A549 (cell line): Measurements from ENCODE around the gene VSIR.

Source experiments
- CHD4 ChIP-seq: fragments of 200-600 bp; sonication (generic); IDR thresholded peaks from 2 replicates; pipeline ENCODE4 v1.6.1; 2016; ENCODE audit warnings: antibody characterized with exemption, mild to moderate bottlenecking, borderline replicate concordance
- GATA3 ChIP-seq: IDR thresholded peaks from 2 replicates; pipeline ENCODE4 v1.6.1; 2012; ENCODE audit warnings: borderline replicate concordance
- MAZ ChIP-seq: fragments of 150-350 bp; IDR thresholded peaks from 2 replicates; pipeline ENCODE4 v1.6.1; 2014; ENCODE audit warnings: antibody characterized with exemption, low read depth, low read length, borderline replicate concordance
- POLR2A ChIP-seq: IDR thresholded peaks from 2 replicates; pipeline ENCODE4 v1.6.1; 2012; ENCODE audit warnings: mild to moderate bottlenecking, low read length
- RAD21 ChIP-seq, 2 experiments: fragments of >200 bp in 1 of 2; sonication (Bioruptor Twin) in 1 of 2; formaldehyde crosslinking in 1 of 2; IDR thresholded peaks in 1 of 2; conservative IDR thresholded peaks in 1 of 2; 2 replicates in 1 of 2; 3 replicates in 1 of 2; pipeline ENCODE4 v1.6.1; 2012 to 2018; ENCODE audit warnings: inconsistent platforms in 1 of 2
- TF ChIP-seq, protein P1 (sequence below): fragments of >200 bp; sonication (Bioruptor Twin); formaldehyde crosslinking; IDR thresholded peaks from 3 replicates; pipeline ENCODE4 v1.5.1; 2016
- TF ChIP-seq, protein P2 (sequence below): IDR thresholded peaks from 2 replicates; pipeline ENCODE4 v1.6.1; 2012; ENCODE audit warnings: low read depth, borderline replicate concordance

- TF ChIP-seq POLR2A (no peak), MAZ (no peak), CHD4 (no peak), GATA3 (no peak), RAD21 (conservative IDR thresholded peaks at IDR 0.05 in 1 of 2, IDR thresholded peaks at IDR 0.05 in 1 of 2) (no peak)
- TF ChIP-seq, protein P1, sequence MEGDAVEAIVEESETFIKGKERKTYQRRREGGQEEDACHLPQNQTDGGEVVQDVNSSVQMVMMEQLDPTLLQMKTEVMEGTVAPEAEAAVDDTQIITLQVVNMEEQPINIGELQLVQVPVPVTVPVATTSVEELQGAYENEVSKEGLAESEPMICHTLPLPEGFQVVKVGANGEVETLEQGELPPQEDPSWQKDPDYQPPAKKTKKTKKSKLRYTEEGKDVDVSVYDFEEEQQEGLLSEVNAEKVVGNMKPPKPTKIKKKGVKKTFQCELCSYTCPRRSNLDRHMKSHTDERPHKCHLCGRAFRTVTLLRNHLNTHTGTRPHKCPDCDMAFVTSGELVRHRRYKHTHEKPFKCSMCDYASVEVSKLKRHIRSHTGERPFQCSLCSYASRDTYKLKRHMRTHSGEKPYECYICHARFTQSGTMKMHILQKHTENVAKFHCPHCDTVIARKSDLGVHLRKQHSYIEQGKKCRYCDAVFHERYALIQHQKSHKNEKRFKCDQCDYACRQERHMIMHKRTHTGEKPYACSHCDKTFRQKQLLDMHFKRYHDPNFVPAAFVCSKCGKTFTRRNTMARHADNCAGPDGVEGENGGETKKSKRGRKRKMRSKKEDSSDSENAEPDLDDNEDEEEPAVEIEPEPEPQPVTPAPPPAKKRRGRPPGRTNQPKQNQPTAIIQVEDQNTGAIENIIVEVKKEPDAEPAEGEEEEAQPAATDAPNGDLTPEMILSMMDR: no peak
- TF ChIP-seq, protein P2, sequence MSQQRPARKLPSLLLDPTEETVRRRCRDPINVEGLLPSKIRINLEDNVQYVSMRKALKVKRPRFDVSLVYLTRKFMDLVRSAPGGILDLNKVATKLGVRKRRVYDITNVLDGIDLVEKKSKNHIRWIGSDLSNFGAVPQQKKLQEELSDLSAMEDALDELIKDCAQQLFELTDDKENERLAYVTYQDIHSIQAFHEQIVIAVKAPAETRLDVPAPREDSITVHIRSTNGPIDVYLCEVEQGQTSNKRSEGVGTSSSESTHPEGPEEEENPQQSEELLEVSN: no peak
Observed at GRCh38 chr10:71771204-71771603, 2.1 kb downstream of the VSIR start.
